Measurements from ENCODE around the gene LMTK3. TPM values are rescaled to one million over a fixed set of nuclear protein-coding genes. Genes with fewer than 3 reads are reported as not detected.

Gene LMTK3
- total RNA-seq, 4 donors from 2014 or later: 1.3 to 3.5 (median 1.6) TPM

GRCh38 chr19:48484931-48485612 lies 26.6 kb downstream of the LMTK3 start:
- no peak for TF ChIP-seq POLR2AphosphoS5 (IDR thresholded peaks at IDR 0.05)
- no peak for TF ChIP-seq CTCF (IDR thresholded peaks at IDR 0.05)
- no peak for TF ChIP-seq EP300 (IDR thresholded peaks at IDR 0.05)
- TF ChIP-seq POLR2A (IDR thresholded peaks at IDR 0.05): no peak
- no peaks in the 10 kb centered on the region for H3K27me3 ChIP-seq
- no peaks in the 10 kb centered on the region for H3K36me3 ChIP-seq
- 87% methylated on average over 35 of the region's 37 CpGs for WGBS
- no peaks in the 10 kb centered on the region for H3K9me3 ChIP-seq
- peaks cover 50% of the 10 kb centered on the region for H3K4me1 ChIP-seq
- DNase-seq (ENCODE audit: low spot score in 2 of 2): no peak
- H3K27ac ChIP-seq: no peak overlapping the region
- no peak overlapping the region for H3K4me3 ChIP-seq

- Histone ChIP-seq H3K36me3 (peaks cover 1% of the 10 kb centered on the region), H3K4me1 (peaks cover 47% of the 10 kb centered on the region), H3K27ac (no peak overlapping the region), H3K27me3 (no peaks in the 10 kb centered on the region), H3K9me3 (no peaks in the 10 kb centered on the region), H3K4me3 (no peak overlapping the region)
- TF ChIP-seq POLR2AphosphoS5 (IDR thresholded peaks at IDR 0.05) (no peak), POLR2A (IDR thresholded peaks at IDR 0.05) (no peak), CTCF (IDR thresholded peaks at IDR 0.05) (no peak), EP300 (IDR thresholded peaks at IDR 0.05) (no peak)
- WGBS: 81% methylated on average over 16 of the region's 16 CpGs
- no peak for DNase-seq (ENCODE audit: low spot score in 2 of 2)
Measured at GRCh38 chr19:48484247-48484893, 27.3 kb downstream of the LMTK3 start.

DNA sequence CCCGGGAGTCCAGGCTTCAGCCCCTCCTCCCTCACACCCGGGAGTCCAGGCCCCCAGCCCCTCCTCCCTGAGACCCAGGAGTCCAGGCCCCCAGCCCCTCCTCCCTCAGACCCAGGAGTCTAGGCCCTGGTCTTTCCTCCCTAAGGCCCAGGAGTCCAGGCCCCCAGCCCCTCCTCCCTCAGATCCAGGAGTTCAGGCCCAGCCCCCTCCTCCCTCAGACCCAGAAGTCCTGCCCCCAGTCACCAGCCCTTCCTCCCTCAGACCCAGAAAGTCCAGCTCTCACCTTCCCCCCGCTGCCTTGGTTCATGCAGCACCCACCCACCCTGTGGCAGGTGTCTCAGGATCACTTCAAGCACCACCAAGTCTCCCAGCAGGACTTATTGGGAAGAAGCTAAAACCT lies 28.3 kb downstream of the LMTK3 start:
- H3K4me3 ChIP-seq: no peak overlapping the region
- peaks cover 36% of the 10 kb centered on the region for H3K4me1 ChIP-seq
- TF ChIP-seq EP300 (IDR thresholded peaks at IDR 0.05) (no peak), CTCF (IDR thresholded peaks at IDR 0.05) (no peak), POLR2A (IDR thresholded peaks at IDR 0.05) (no peak), POLR2AphosphoS5 (IDR thresholded peaks at IDR 0.05) (no peak)
- no peak overlapping the region for H3K27ac ChIP-seq
- 90% methylated on average over 1 of the region's 3 CpGs for WGBS
- no peak for DNase-seq (ENCODE audit: low spot score in 2 of 2)
- H3K9me3 ChIP-seq: no peaks in the 10 kb centered on the region
- no peaks in the 10 kb centered on the region for H3K27me3 ChIP-seq
- H3K36me3 ChIP-seq: peaks cover 12% of the 10 kb centered on the region

- no peaks in the 10 kb centered on the region for H3K9me3 ChIP-seq
- H3K4me3 ChIP-seq: no peak overlapping the region
- TF ChIP-seq POLR2A (IDR thresholded peaks at IDR 0.05) (no peak), CTCF (IDR thresholded peaks at IDR 0.05) (no peak), POLR2AphosphoS5 (IDR thresholded peaks at IDR 0.05) (no peak), EP300 (IDR thresholded peaks at IDR 0.05) (no peak)
- H3K4me1 ChIP-seq: peaks cover 24% of the 10 kb centered on the region
- H3K27me3 ChIP-seq: no peaks in the 10 kb centered on the region
- peaks cover 25% of the 10 kb centered on the region for H3K36me3 ChIP-seq
- WGBS: 54% methylated on average over 7 of the region's 7 CpGs
- H3K27ac ChIP-seq: no peak overlapping the region
- DNase-seq (ENCODE audit: low spot score in 2 of 2): no peak
Measured at GRCh38 chr19:48481846-48482639, 29.6 kb downstream of the LMTK3 start.

Data from suprapubic skin (tissue), 4 donors.